Kidney glomerular epithelial cell (primary cell): ENCODE data around the gene HSPG2.
"Not testable (repeated sequence)": the region's sequence is repeated elsewhere in the genome, so short reads cannot be mapped to it uniquely, and the experiment has no call there.

Experiments
- DNase-seq: peaks from one replicate; lab custom pipeline; 2025; lab: John Stamatoyannopoulos, UW

HSPG2 gene

GRCh38 chr1:21843208-21843607 lies 93.9 kb downstream of the HSPG2 start:
- no peak for DNase-seq

DNA sequence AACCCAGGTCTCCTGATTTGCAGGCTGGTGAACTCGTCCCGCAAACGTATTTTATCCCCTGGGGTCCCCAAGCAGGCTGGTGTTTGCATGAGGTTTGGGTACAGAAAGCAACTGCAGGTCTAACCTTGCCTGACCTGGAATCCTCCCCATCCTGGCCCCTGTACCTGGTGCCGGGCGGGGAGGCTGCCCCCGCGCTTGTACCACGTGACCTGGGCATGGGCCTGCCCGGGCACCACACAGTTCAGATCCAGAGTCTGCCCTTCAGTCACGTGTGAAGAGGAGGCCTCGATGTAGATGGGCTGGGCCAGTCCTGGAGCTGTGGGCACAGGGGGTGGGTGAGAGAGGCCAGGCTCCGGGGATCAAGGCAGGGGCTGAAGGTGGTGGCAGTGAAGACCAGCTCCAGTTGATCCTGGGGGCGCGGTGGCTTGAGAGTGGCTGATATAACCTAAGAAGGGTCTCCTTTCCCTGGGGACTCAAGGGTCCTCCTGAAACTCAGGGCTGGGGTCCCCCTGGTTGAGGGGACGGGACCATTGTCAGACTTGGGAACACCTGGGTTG lies 94.4 kb downstream of the HSPG2 start:
- no peak for DNase-seq

GRCh38 chr1:21841852-21842466 lies 95.2 kb downstream of the HSPG2 start:
- no peak for DNase-seq

GRCh38 chr1:21840981-21841380 lies 96.1 kb downstream of the HSPG2 start:
- DNase-seq, result no peak

- no peak for DNase-seq
These were observed 97.6 kb downstream of the HSPG2 start for GRCh38 chr1:21839337-21840037.

- no peak for DNase-seq
These were observed 98.6 kb downstream of the HSPG2 start for GRCh38 chr1:21838359-21839157.

- DNase-seq, result no peak
These were observed 99.6 kb downstream of the HSPG2 start for GRCh38 chr1:21837476-21837875.

DNA sequence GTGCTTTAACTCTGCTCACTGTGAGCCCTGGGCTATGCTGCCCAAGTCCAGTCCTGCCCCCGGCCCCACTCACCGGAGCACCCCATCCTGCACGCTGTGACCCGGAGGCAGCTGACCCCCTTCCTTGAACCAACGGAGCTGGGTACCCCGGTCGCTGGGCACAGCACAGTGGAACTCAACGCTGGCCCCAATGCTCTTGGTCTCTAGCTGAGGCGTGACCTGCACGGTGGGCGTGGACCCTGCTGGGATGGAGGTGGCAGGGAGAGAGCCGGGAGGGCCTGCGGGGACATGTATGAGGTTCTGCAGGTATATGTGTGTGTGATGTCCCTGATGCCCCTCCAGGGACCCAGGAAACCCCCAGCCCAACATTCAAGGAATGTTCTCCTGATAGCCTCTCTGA lies 100.4 kb downstream of the HSPG2 start:
- no peak for DNase-seq

DNA sequence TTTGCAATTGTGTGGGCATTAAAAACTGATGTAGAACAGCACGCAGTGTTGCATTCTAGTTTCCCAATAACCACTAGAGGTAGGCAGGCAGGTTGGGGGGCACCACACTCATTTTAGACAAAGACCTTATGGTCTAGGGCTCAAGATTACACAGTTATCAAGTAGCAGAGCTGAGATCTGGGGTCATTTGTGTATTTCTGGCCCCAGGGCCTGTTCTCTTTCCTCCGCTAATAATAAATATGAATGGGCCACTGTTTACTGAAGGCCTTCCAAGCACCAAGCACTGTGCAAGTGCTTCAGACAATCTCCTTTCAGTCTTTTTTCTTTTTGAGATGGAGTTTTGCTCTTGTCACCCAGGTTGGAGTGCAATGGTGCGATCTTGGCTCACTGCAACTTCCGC lies 101.1 kb downstream of the HSPG2 start:
- DNase-seq, result no peak

GRCh38 chr1:21834666-21835065 lies 102.4 kb downstream of the HSPG2 start:
- DNase-seq, result no peak

GRCh38 chr1:21834094-21834493 lies 103.0 kb downstream of the HSPG2 start:
- DNase-seq, result no peak

- no peak for DNase-seq
These were observed 103.6 kb downstream of the HSPG2 start for GRCh38 chr1:21833392-21833976.

DNA sequence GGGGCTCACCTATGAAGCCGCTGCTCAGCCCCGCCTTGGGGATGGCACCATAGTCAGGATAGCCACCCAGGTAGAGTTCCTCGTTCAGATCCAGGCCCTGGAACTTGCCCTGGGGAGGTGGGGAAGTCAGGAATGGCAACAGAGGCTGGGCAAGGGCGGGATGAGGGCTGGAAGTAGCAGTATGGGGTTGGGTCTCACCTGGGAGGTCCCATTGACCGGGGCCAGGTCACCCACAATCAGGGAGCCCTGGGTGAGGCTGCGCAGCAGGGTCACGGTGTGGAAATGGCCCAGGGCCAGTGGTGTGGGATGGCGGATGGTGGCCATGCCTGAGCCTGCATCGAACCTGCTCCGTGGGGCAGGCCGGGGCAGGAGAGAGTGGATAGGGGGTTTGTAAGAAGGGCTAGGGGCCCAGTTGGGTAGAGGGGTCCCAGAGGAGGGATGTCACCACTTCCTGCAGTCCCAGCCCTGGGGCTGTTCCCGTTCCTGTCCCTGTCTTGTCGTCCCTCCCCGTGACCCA lies 105.6 kb downstream of the HSPG2 start:
- DNase-seq, result no peak

DNA sequence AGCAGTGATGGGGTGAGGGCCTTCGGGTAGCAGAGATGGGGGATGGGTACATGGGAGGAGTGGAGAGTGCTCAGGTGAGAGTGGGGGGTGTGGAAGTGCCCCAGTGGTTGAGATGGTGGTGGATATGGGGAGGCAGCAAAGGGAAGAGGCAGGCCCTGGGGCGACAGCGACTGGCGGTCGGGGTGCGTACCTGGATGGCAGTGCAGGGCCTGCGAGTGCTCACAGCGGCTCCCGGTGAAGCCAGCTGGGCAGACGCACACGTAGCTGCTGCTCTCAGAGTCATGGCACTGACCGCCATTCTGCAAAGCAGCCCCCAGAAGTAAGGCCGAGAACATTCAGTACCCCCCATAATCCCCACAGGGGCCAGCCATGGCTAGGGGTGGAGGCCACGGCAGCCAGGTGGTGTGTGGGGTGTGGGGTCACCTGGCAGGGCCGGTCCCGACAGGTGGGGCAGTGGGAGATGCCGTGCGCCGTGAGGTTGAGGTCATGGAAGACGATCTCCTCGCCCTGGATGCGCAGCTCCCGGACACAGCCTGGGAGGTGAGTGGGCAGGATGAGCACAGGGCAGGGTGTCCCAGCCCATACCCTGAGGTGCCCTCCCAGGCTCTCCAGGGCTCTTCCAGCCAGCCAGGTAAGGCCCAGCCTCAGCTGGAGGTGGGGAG lies 106.2 kb downstream of the HSPG2 start:
- DNase-seq, result no peak

DNA sequence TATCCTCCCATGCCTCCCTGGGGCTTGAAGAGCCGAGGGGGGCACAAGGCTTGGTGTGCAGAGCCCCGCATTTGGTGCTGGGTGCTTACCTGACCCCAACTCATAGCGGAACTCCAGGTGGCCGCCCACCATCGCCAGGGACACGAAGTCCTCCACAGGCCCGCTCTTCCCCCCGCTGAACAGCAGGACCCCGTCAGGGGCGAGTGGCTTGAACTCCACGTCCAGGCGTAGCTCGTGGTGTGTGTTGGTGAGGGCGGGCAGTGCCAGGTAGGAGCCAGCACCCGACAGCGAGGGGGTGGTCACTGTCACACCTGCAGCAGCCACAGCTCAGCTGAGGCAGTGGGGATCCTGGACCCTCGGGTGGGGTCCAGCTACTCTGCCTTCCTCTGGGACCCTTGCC lies 107.8 kb downstream of the HSPG2 start:
- no peak for DNase-seq

DNA sequence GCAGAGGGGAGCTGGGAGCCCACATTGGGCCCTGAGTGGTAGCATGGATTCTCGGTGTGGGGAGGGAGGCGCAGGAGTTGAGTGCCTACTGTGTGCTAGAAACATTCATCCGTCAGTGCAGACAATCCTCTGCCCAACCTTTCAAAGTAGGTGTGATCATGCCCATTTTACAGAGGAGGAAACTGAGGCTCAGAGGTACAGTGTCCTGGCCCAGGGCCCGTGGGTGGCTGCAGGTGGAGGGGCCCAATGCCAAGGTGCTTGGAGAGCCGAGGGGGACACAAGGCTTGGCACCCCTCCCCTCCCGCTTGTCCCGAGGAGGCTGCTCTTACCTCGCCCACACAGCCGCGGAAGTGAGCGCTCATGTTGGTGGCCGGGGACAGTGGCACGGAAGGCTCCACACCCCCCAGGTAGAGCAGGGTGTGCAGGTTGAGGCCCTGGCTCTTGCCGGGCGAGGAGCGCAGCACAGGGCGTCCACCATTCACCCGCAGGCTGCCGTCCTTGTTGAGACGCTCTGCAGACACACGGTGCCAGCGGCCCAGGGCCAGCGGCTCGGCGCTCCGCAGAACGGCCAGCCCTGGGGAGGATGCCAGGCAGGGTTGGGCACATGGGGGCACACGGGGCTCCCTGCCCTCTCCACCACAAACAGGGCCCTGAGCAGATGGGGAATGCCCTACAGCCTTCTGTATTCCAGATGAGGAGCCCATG lies 108.5 kb downstream of the HSPG2 start:
- DNase-seq, result no peak

DNA sequence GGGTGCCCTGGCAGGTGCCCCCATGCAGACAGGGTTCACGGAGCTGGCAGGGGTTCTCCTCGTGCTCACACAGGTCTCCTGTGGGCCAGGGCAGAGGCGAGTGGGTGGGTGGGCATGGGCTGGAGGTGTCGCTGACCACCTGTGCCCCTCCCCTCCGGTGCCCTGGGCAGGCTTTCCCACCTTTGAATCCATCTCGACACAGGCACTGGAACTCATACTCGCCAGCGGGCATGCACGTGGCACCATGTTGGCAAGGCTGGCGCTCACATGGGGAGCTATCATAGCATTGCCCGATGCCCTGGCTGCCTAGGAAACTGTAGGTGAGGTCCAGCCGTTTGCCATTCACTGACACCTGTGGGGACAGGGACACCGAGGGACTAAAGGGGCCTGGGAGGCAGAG lies 109.0 kb downstream of the HSPG2 start:
- DNase-seq, result no peak

- no peak for DNase-seq
These were observed 109.9 kb downstream of the HSPG2 start for GRCh38 chr1:21827141-21827679.

DNA sequence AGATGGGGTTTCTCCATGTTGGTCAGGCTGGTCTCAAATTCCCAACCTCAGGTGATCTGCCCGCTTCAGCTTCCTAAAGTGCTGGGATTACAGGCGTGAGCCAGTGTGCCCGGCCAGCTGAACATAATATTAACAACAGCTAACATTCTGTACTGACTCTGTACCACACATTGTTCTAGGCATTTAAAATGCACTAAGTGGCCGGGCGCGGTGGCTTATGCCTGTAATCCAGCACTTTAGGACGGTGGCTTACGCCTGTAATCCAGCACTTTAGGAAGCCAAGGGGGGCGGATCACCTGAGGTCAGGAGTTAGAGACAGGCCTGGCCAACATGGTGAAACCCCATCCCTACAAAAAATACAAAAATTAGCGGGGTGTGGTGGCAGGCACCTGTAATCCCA lies 110.4 kb downstream of the HSPG2 start:
- not testable (repeated sequence) for DNase-seq

DNA sequence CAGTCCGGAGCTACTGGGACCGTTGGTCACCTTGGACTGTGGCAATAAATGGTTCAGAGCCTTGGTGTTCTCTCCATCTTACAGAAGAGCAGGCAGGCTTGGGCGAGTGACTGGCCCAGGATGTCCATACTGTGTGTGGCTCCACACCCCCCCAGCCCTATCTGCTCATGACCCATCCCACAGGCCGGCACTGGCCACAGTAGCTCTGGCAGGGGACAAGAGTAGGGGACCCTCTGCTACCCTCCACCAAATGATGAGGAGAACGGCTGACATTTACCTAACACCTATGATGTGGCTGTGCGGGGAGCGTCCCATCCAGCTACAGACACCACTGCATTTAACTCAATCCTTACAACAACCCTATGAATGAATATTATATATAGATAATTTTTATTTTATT lies 111.7 kb downstream of the HSPG2 start:
- DNase-seq, result no peak

- DNase-seq, result no peak
These were observed 112.2 kb downstream of the HSPG2 start for GRCh38 chr1:21824926-21825325.
